ENCODE results near the gene ANTXRL.
"Not testable (repeated sequence)": the region's sequence is repeated elsewhere in the genome, so short reads cannot be mapped to it uniquely, and the experiment has no call there.

ANTXRL gene

DNA sequence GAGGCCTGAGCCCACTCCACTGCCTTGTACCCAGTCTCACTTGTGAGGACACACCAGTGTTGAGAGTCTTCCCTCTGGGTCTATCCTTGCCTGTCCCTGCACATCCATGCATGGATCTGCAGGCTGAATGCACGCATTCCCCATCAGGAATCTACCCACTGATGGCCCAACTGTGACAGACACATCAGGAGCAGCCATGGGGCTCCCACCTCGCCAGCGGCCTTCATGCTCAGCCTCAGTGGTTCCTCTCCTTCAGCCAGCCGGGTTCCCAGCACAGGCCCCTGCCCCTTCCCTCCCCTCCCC is 21.3 kb downstream of the ANTXRL start:
- DNase-seq (ENCODE audit: low spot score) = no peak

DNA sequence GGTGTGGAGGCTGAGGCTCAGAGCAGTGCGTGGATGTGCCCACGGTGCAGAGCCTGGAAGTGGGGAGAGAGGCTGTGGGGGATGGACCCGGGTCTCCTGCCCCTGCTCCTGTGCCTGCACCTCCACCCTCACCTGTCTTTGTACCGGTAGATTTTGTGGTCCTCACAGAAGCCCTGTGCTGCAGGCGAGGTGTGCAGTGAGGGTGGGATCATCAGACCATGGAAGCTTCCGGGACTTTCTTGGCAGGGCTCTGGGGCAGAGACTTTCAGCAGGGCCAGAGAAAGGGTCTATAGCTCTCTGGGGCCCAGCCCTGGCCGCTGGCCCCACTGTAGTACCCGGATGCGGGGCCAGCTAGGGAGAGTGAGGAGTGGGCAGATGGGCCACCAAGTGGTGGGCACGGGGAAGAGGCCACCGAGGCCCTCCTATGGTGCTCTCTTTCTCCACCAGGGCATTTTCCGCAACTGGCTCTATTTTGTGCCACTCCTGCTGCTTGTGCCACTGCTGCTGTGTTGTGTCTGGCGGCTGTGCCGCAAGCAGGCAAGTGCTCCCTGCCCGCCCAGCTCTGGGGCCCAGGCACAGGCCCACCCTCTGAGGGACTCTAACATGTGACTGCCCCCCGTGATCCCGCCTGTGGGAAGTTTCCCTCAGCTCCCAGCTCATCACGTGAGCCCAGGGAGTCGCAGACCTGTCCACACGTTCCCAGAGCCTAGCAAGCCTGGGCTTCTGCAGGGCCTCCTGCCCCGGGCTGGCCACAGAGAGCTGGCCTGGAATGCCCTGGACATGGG is 22.1 kb downstream of the ANTXRL start:
- no peak for DNase-seq (ENCODE audit: low spot score)

DNA sequence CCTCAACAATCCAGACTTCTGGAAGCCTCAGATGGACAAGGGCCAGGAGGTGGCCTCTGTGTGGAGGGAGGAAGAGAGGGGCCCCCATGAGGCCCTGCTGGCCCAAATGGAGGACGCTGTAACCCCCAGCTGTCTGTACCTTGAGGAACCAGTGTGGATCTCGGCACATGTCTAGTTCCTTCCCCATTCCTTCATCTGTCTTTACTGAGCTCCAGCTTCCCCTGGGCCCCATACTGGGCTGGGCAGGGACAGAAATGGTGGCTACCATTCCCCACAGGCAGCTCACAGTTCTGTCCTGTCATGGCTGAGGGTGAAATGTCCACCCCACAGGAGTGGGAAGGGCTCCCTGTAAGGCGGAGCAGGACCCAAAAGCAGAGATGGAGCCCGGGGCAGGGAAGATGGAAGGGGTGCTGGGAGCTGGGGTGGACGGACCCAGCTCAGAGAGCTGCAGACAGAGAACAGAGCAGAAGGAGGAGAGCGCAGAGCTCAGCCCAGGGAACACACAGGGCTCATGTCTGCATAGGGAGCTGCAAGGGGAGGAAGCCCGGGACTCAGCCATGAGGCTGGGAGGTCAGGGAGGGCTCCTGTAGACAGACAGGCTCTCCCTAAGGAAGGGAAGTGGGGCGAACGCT is 22.8 kb downstream of the ANTXRL start:
- DNase-seq (ENCODE audit: low spot score) = no peak

DNA sequence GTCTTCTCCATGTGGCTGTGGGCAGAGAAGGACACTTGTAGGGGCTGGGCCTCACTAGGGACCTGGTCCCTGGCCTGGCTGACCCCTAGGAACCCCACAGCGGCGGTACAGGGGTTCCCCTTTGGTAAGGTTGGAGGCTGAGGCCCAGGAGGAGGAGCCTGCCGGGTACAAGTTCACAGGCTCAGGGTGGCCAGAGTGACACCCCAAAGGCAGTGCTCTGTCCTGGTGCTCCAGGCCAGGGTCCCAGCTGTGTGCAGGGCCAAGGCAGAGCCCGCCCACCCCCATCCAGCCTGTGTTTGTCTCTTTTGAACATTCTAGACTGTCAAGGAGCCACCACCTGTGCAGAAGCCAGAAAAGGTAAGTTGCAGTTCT is 23.3 kb downstream of the ANTXRL start:
- DNase-seq (ENCODE audit: low spot score) = no peak

DNA sequence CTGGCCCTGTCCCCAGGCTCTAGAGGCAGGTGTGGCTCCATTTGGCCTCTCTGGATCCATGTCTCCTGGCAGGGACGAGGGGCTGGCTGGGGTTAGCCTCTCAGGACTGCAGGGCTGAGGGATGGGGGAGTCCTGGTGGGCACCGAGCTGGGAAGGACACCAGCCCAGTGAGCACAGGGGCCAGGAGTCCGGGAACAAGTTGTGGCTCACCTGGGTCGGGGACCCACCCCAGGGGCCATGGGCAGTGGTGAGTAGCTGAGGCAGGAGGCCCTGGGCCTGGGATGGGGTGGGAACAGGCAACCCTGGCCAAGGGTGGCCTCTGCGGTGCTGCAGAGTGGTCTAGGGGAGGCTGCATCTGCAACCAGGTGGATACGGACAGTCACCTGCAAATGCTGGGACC is 24.1 kb downstream of the ANTXRL start:
- DNase-seq (ENCODE audit: low spot score) = no peak

DNA sequence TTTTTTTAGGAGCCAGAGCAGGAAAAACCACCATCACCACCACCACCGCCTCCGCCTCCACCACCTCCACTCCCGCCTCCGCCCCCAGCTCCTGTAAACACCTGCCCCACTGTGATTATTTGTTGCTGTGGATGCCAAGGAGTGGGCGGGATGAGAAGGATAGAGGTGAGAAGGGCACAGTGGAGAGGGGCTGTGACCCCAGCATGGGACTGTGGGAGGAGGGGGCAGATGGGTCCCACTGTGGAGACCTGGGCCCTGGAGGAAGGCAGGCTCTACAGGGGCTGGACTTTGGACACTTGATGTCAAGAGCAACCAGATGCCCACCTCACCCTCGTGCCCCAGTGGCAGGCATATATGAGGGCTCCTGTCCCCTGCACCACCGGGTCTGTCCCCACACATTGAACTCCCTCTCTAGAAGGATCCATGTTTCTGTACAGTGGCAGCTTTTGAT is 24.7 kb downstream of the ANTXRL start:
- DNase-seq (ENCODE audit: low spot score) = no peak

DNA sequence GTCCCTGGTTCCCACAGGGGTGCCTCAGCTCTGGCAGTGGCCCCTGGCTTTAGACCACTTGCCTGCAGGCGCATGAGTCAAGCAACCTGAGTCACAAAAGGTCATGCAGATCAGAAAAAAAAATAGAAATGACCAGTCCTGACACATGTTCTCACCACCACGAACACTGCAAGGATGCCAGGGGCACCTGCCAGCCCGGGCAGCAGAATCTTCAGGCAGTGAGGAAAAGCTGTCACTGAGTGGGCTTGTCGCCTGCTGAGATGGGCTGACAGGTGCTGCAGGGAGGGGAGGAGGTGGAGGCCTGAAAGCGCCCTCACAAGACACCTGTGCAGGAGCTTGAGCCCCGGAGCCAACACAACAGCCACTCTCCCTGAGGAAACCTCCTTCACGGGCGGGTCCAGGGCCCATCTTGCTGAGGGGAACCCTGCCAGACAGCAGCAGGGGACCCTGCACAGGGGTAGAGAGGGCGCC is 25.2 kb downstream of the ANTXRL start:
- DNase-seq (ENCODE audit: low spot score) = not testable (repeated sequence)

DNA sequence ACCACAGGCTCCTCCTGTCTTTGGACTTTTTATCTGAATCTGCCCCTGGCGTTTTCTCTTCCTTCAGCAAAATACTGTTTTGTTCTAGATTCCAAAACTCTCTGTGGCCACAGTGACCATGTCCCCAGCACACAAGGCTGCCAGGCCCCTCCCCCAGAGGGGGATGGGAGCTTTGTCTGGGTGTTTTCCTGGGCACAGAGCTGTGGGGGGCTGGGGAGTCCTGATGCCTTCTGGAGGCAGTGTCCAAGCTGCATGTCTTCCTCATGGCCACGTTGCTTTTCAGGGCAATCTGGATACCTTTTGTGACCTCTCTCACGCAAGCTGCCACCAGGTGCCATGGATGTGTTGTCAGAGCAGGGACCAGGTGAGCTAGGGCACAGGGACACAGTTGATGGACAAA is 26.2 kb downstream of the ANTXRL start:
- no peak for DNase-seq (ENCODE audit: low spot score)

DNA sequence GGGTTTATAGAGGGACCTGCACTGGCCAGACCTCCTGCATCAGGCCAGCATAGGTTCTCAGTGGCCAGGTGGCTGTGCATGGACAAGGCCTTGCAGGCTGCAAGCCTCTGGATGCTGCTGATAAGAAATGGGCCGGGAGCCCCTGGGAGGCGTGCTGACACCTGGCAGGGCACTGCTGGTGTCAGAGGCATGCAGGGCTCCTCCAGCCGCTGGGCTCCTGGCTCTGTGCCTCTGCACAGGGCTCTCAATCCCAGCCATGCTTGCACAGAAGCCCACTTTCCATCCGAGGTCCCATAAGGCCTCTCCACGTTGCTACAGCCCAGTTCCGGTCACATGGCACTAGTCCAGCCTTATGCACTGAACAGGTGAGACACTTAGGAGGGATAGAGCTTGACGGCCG is 27.3 kb downstream of the ANTXRL start:
- DNase-seq (ENCODE audit: low spot score) = no peak

DNA sequence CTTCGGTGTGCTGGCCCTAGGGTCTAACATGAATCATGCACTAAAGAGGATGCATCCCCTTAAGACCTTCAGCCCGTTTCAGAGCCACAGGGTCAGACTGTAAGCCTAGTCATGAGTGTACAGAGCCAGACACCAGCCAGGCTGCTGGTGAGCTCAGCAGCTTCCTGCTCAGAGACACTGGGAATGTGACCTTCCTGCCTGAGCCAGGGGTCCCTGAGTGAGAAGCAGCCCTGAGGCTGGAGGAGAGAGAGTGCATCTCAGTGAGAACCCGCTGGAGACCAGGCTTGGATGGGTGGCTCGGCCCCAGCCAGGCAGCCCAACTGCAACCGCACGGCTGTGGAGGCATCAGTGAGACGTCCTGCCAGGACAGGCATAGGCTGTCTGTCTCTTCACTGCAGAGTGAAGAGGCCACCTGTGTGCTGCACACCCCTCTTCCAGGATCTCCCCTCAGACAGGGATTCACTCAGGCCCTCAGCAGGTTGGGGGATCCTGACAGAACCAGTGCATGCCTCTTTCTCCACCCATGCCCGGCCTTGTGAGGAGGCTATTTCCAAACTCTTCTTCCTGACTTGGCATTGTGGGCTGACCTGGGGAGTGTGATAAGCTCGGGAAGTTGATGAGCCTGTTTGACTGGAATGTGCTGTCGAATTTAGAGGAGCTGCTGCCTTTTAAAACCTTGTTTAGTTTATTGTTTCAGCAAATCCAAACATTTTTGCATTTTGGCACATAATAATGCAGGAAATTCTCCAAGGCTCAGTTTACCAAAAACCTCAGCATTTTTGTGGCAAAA is 28.5 kb downstream of the ANTXRL start:
- not testable (repeated sequence) for DNase-seq (ENCODE audit: low spot score)

DNA sequence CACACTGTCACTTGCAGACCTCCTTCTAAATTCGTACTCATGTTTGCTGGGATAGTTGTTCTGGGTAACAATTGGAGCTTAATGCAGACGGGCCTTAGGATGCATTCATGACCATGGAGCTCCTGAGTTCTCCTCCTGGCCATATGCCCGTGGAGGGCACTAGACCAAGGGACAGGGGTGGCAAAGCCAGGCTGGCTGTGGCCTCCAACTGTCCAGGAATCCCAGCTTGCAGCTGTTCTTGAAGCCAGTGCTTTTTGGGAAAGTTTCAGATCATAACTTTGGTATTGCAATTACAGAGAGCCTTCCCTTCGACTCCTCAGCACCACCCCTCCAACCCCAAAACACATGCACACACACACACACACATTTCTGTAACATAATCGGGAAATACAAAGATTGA is 30.6 kb downstream of the ANTXRL start:
- DNase-seq (ENCODE audit: low spot score) = no peak

DNA sequence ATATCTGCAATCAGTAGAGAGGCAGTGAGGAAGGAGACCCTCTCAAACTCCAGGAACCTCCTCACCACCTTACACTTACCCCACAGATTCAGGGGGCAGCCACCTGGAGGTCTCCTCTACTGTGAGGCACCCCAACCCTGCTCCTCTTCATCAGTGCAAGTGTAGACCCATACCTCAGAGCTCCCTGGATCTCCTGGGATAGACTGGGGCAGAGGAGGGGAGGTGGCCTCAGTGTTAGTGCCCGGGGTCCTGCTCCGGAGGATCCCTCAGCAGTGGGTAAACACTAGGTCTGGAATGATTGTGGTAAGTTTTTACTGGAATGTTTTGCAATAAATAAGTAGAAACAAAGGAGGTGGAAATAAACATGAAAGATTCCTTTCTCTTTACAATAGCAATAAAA is 31.1 kb downstream of the ANTXRL start:
- no peak for DNase-seq (ENCODE audit: low spot score)

DNA sequence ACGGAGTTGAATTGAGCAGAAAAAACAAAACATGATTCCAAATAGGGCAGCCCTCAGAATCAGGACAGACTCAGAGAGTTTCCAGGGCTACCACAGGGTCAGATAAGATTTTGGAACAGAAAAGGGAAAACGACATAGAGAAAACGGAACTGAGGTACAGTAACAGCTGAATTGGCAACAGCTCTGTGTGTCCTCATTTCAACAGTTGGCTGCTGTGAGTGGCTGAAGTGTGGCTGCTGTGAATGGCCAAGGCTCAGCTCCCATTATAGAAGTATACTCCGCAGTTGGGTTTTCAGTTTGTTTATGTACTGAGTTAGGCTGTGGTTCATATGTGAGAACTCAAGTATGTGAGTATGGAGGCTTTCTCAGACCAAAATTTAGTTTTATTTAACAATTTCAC is 32.0 kb downstream of the ANTXRL start:
- DNase-seq (ENCODE audit: low spot score) = no peak

DNA sequence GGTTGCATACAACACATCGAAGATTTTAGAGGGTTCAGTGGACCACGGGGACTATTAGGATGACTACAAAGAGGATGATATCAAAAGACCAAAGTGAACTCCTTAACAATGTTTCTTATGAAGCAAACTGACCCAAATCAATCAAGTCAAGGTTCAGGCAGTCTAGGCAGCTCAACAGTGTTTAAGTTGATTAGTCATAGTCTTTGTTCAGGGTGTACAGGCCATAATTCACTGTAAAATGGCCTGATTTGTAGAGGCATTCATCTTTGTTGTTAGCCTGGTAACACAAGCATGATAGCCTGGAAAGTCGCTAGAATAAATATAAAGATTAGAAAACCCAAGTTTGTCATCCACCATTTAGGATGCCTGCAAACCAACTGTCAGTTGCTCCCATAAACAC is 32.6 kb downstream of the ANTXRL start:
- no peak for DNase-seq (ENCODE audit: low spot score)

DNA sequence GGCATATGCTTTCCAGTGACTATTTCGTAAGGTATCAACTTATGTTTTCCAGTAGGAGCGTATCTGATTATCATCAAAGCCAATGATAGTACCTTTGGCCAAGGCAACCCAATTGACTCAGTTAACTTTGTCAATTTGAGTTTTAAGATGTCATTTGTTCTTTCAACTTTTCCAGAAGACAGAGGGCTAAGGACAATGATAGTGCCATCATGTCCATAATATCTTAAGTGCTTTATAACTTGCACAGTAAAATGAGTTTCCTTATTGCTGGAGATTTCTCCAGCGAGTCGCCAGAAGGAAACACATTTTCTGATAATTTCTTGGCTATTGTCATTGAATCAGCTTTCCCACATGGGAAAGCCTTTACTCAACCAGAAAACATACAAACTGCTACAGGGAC is 35.0 kb downstream of the ANTXRL start:
- DNase-seq (ENCODE audit: low spot score) = no peak

DNA sequence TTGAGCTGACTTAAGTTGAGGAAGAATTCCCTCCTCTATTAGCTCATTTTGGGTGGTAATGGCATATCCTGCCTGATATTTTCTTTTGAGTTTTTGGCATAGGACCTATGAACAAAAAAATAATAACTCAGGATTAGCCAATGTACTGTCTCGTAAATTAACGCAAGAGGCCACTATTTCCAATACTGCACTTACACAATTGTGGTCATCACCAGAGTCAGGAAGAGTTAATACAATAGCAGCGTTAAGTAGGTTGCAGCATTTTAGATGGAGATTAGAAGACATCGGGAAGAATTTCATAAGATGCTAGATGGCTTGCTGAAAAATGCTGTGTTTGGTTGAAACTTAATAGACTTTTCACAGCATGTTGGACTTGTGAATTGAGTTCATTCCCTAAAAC is 36.4 kb downstream of the ANTXRL start:
- DNase-seq (ENCODE audit: low spot score) = no peak

DNA sequence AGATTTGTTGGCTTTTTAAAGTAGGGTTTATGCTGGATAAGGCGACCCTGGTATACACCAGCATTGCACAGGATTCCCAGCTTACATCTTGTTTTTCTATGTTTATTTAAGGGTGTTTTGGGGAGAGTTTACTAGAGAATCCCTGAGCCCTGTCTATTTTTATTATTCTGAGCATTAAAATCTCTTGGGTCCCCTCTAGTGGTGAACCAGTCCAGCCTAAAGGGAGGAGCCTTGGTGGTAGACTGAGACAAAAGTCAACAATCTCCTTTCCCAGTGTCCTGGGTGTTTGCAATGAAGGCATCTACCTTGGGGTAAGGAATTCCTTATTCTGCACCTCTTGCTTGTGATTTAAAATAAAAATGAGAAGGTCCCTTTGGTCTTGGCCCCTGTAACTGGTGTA is 38.2 kb downstream of the ANTXRL start:
- no peak for DNase-seq (ENCODE audit: low spot score)

DNA sequence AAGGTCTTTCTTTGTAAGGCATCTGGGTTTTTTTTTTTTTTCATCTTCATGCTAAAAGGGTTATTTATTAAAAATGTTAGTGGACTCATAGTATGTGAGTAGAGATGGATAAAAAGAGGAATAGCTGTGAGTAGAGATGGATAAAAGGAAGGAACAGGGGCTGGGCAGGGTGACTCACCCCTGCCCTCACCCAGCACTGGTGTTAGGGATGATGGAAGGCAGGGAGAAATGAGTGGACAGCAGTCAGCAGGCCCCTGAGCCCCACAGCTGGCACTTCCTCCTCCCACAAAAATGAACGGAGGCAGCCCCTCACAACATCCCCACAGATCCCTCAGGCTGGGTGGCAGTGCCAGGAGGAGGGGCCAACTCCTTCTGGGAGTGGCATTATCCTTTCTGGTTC is 39.3 kb downstream of the ANTXRL start:
- DNase-seq (ENCODE audit: low spot score) = no peak

DNA sequence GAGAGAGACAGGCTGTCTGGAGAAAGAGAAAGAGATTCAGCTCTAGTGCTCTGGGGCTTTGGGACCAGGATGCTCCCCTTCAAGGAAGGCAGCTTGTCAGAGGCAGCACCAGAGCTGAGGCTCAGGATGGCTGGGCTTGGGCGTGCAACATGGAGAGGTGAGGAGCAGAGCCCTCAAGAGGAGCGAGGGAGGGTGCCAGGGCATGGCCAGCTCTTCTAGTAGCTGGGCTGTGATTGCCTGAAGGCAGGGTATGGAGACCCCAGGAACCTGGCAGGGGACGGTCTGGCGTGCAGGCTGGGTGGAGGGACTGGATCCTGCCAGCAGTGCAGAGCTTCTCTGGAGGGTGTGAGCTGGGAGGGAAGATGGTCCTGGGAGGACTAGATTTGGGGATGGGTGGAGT is 40.2 kb downstream of the ANTXRL start:
- no peak for DNase-seq (ENCODE audit: low spot score)

DNA sequence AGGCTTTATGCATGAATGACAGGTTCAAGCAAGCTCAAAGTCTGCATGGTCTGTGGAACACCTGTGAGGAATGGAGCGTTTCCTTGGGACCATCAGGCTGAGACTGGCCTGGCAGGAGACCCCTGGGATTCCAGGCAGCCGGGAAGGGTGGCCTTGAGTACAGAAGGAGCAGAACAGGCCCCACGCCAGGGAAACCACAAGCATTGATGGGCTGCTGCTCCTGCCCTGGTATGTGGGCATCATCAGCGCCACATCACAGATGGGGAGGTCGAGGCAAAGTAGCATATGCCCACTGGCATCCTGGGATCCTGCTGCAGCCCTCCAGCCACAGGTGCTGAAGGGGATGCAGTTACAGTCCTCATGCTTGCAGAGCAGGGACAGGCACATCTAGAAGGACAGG is 40.9 kb downstream of the ANTXRL start:
- DNase-seq (ENCODE audit: low spot score) = no peak

DNA sequence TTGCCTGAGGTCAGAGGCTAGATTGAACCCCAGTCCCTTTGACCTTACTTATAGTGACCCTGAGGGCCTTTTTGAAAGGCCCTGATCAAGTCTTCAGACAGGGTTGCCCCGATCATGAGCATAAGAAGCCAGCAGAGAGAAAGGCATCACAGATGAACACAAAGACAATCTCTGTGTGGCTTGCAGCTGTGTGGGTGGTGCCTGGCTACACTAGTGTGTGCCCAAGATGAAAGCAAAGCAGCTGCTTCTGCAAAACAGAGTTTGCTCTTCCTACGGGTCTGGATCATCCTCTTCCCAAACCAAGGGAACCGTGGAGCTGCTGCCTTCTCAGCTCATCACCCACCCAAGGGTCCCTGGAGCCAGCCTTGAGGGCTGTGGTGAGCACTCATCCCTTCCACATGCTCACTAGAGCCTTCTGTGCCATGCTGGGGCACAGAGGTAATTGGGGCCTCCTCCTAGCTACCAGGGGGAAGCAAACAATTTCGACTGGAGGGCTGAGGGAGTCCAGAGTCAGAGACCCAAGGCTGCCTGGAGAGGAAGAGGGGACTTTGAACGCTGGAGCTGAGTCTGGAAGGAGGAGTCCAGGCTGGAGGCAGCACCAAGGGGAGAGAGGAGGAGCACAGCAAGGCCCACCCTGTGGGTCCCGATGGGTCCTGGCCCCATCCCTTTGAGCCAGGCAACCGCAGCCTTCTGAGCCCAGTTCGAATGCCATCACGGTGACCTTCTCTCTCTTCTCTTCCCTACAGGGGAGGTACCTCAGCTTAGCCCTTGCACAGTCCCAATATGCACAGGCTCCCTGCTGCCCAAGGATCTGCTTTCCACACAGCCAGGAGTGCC is 42.3 kb downstream of the ANTXRL start:
- no peak for DNase-seq (ENCODE audit: low spot score)

DNA sequence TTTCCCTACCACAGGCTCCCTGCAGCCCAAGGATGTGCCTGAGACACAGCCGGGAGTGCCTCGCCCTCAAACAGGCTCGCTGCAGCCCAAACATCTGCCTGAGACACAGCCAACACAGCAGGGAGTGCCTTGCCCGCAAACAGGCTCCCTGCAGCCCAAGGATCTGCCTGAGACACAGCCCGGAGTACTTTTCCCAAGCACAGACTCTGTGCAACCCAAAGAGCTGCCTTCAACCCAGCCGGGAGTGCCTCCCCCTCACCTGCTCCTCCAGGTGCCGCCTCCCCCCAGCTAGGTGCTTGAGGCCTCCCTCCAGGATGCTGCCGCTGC is 42.9 kb downstream of the ANTXRL start:
- no peak for DNase-seq (ENCODE audit: low spot score)
